ENCODE measurements around the gene NAA25.
"Not testable (repeated sequence)": the region's sequence is repeated elsewhere in the genome, so short reads cannot be mapped to it uniquely, and the experiment has no call there.

Gene NAA25

DNA sequence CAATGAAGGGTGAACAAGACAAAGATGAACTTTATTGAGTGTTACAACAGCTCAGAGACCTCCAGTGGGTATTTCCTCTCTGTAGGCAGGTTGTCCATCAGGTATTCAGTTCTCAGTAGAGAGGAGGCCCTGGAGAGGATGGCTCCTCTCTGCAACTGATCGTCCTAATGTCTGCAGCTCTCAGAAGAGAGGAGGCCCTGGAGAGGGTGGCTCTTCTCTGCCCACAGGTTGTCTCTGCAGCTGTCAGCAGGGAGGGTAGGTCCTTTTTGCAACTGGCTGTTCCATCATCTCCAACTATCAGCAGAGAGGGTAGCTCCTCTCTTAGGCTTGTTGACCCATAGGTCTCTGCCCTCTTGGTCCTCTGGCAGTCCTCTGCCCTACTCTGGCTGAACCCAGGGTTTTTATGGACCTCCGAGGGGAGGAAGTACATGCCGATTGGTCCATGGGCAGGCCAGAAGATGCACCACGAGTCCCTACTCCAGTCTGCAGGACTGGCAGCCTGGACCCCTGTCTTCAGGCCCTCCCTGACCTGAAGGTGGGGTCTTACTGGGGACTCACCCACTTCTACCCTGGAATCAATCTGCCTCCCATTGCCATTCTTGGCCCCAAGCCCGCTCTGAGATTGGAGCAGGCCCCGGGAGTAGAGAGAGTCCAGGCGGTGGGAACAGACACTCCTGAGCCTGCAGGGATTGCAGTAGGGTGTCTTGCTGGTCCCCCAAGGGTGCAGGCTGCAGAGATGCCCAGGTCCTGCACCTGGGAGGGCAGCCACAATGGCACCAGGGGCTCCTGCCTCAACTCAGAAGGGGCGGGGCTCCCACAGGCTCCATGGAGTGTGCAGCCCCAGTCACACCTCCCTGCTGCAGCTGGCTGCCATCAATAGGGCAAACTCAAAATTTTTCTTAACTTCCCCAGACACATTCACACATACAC is 97.9 kb downstream of the NAA25 start:
- no peak for DNase-seq

DNA sequence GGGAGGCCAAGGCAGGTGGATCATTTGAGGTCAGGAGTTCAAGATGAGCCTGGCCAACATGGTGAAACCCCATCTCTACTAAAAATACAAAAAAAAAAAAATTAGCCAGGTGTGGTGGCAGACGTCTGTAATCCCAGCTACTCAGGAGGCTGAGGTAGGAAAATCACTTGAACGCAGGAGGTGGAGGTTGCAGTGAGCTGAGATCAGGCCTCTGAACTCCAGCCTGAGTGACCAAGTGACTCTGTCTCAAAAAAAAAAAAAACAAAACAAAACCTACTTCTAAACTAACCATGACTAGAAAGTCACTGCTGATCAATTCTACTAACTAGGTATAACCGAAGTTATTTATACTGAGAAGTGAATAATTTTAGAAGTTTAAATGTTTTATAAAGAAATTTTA is 99.0 kb downstream of the NAA25 start:
- not testable (repeated sequence) for DNase-seq

DNA sequence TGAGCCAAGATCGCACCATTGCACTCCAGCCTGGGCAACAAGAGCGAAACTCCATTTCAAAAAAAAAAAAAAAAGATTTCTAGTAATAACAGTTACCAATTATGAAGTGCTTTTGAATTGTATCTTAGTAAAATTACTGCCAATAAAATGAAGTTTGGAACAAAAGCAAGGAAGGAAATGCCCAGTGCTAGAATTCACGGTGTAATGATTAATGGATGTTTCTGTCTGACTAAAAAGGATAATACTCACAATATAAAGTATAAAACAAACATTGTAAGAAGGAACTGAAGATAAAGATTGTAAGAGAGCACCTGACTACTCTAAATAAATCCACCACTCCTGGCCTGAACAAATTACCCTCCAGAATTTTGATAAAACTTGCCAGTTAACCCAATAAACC is 99.7 kb downstream of the NAA25 start:
- DNase-seq: no peak

DNA sequence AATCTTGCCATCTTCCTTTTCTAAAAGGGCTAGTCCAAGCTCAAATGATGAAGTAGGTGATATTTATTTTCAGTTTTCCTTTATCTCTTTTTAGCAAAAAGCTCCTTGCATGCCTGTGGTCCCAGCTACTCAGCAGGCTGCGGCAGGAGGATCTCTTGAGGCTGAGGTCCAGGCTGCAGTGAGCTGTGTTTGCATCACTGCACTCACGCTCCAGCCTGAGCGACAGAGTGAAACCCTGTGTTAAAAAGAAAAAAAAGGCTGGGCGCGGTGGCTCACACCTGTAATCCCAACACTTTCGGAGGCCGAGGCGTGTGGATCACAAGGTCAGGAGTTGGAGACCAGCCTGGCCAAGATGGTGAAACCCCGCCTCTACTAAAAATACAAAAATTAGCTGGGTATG is 100.6 kb downstream of the NAA25 start:
- DNase-seq: no peak

DNA sequence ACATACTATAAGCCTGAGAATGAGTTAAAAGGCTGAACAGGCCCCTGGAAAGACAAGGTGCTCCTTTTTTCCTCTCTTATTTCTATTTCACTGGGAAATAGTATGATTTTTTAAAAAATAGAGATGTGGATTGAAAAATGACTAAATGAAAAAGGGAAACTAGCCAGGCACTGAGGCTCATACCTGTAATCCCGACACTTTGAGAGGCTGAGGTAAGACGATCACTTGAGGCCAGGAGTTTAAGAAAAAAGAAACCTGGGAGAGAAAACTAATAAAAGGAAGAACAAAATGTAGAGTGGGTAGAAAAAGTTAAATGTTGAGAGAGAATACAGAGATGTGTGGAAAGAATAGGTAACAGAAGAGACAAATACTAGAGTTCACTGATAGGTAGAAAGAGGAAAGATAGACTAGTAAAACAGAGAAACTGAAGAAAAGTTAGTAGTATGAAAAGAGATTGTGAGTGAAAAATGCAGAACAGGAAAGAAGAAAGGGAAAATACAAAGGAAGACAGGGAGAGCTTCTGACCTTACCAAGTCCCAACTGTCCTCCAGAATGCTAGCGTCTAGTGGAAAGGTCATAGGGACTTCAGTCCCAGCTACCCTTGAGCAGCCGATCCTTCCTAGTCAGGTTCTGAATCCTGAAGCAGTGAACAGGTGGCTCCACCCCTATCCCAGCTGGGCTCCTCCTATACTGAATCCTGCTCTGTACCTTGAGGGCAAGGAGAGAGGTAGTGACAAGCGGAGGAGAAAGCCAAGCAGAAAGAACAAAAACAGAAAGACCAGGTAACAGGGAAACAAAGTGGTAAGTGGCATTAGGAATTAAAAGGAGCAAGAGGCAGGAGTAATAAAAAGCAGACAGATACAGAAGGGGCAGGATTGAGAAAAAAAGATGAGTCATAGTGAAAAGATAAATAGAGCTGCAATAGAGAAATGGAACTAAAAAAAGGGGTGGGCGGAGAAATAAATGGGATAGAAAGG is 102.9 kb downstream of the NAA25 start:
- DNase-seq: no peak

DNA sequence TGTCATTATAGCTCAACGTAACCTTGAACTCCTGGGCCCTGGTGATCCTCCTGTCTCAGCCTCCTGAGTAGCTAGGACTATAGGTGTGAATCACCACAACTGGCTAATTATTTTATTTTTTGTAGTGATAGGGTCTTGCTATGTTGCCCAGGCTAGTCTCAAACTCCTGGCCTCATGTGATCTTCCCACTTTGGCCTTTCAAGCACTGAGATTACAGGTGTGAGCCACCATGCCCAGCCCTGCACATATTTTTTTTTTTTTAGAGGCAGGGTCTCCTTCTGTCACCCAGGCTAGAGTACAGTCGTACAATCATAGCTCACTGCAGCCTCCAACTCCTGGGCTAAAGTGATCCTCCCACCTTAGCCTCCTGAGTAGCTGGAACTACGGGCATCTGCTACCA is 104.5 kb downstream of the NAA25 start:
- DNase-seq: no peak

DNA sequence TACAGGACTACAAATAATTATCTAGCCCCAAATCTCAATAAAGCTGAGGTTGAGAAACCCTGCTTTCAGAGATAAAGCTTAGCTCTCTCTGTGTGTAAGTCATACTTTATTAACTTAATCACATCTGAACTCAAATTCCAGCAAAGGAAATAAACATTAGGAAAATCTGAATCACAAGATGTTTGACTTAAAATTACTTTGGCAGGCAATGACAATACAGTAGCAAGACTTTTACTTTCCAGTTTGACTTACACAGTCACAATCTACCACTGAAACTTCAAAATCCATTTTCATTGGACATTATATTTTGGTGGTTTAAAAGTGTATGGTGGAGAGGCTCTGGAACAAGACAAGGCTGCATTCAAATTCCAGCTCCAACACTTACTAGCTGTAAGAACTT is 107.0 kb downstream of the NAA25 start:
- no peak for DNase-seq

DNA sequence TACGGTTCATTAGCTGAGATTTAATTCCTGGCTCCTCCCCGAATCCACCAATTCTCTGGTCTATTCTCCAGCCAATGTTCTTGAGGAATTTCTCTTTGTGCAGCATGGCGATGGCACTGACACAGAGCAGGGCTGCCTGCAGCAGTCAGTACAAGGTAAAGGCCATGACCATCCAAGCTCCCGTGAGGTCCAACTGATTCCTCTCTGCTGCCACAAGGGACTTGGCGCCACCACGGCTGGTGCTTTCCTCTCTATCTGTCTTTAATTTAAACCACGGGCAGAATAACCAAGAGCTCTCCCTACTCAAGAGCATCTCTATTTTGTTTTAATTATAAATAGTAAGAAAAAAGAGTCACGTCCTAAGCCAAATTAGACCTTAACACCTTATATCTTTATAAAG is 107.8 kb downstream of the NAA25 start:
- DNase-seq: no peak

DNA sequence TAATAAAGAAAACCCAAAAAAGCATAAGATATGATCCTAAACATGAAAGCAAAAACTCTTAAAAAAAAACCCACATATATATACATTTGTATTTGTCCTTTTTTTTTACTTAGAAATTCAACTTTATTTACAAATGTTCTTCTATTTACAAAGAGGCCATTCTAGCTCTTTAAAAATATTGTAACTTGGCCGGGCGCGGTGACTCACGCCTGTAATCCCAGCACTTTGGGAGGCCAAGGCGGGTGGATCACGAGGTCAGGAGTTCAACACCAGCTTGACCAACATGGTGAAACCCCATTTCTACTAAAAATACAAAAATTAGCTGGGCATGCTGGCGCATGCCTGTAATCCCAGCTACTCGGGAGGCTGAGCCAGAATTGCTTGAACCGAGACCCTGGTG is 109.5 kb downstream of the NAA25 start:
- DNase-seq: not testable (repeated sequence)

DNA sequence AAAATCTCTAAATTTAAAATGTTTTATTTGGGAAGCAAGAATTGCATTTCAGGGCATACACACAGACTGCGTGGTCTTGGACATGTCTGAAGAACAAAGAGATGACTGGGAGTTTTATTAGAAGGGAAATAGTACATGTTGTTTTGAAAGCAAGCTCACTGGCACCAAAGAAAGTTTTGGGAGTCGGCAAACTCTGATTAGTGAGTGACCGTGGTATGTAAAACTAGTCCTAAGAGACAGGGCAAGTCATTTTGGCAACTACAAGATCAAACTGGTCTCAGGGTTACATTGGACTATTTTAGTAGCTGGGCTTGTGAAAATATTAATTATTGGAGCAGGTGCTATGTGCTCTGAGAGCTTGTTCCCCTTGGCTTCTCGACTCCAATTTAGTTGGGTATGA is 110.6 kb downstream of the NAA25 start:
- DNase-seq: no peak

DNA sequence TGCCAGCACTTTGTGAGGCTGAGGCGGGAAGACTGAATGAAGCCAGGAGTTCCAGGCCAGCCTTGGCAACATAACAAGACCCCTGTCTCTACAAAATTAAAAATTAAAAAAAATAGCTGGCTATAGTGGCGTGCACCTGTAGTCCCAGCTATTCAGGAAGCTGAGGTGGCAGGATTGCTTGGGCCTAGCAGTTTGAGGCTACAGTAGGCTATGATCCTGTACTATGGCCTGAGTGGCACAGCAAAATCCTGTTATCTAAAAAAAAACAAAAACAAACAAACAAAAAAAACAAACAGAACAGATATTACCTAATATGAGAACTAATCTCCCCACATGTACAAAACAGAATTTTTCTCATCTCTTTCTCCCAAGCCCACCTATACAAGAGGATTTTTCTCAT is 111.3 kb downstream of the NAA25 start:
- DNase-seq: no peak

DNA sequence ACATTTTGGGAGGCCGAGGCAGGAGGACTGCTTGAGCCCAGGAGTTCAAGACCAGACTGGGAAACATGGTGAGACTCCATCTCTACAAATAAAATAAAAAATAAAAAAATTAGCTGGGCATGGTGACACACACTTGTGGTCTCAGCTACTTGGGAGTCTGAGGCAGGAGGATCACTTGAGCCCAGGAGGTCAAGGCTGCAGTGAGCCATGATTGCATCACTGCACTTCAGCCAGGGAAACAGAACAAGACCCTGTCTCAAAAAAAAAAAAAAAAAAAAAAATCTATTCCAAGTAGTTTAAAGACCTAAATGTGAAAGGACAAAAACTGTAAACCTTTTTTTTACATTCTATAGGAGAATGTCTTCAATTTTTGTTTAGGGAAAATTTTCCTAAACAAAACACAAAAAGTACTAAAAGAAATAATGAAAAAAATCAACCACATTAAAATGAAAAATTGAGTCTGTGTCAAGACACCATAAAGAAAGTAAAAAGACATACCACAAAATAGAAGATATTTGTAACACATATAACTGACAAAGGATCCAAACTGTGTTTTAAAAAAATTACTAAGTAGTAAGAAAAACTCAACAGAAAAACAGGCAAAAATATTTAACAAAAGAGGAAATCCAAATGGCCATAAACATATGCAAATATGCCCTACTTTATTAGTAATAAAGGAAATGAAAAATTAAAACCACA is 112.7 kb downstream of the NAA25 start:
- no peak for DNase-seq

DNA sequence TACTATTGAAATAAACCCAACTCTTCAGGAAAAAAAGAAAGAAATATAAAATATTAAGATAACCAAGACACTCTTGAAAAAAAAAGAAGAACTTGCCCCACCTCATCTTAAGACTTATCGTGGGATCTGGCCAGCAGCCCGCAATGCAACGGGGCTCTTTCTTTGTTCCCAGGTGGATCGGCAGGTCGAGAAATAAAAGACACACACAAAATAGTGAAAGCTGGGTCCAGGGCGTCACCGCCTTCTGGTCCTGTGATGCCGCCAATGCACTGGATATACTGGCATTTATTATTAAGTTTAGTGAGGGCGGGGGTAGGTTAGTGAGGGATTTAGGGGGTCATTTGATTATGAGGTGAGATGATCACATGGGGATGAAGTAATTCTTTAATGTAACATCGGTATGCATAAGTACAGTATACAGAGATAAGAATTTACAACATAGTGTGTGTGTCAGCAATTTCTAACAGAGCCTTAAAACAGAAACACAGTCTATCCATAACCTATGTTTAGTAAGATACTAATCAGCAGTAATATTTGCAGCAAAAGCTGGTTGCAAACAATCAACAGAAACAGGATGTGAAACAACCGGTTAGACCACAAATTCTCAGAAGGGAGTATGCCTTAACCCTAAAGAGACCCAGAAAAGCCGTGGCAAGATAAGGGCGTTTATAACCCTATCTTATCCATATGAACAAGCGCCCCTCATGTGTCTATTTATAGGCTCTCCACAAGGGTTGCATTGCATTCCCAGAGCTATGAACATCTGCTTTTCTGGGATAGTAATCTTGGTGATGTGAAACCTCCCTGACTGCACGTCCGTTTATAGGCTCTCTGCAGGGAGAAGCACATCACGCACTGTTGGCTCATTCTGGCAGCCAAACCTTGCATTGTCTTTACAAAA is 114.1 kb downstream of the NAA25 start:
- DNase-seq: not testable (repeated sequence)

DNA sequence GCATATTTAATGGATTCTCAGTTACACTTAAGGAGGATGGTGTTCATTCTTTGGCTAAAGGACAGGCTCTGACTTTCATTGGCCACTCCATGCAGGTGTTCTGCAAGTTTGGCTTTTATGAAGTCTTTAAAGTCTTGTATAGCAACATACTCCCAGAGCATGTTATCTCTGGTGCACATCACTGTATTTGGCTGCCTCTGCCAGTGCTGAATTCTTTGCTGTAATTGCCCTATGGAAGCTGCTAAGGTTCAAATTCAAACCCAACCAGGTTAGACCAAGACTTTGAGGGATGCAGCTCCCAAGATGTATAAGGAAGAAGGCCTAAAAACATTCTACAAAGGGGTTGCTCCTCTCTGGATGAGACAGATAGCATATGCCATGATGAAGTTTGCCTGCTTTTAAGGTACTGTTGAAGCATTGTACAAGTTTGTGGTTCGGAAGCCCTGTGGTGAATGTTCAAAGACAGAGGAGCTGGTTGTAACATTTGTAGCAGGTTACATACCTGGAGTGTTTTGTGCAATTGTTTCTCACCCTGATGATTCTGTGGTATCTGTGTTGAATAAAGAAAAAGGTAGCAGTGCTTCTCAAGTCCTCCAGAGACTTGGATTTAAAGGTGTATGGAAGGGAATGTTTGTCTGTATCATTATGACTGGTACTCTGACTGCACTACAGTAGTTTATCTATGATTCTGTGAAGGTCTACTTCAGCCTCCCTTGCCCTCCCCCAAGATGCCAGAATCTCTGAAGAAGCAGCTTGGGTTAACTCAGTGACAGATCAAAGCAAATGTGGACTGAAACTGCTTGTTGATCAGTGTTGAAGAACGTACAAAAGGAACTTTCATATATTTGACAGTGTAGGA is 115.1 kb downstream of the NAA25 start:
- no peak for DNase-seq

DNA sequence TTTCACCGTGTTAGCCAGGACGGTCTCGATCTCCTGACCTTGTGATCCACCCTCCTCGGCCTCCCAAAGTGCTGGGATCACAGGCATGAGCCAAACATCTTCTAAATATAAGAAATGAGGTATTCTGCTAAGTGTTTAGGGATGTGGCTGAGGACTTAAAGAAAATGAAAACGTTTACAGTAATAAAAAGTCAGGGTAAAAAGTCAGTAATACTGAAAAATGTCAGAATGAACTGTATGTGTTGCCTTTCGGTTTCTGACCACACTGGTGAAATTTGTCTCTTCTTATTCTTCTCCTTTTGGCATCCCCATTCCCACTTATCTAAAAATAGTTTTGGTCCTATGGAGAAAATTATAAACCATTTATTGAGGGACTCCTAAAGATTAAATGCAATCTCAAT is 116.1 kb downstream of the NAA25 start:
- DNase-seq: no peak

DNA sequence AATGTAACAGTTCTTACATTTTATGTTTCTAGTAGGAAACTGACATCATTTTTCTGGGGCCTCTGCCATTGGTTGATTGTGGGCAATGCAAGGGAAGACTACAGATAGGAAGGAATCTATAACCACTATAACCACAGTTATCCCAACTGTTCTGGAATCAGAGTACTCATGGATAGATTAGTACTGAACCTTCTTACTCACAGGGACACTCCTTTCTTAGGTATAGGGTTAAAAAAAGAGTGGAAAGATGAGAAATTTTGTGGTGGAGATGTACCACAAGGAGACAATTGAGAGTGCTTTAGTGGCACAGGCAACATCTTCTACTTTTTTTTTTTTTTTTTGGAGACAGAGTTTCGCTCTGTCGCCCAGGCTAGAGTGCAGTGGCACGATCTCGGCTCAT is 116.6 kb downstream of the NAA25 start:
- DNase-seq: no peak

DNA sequence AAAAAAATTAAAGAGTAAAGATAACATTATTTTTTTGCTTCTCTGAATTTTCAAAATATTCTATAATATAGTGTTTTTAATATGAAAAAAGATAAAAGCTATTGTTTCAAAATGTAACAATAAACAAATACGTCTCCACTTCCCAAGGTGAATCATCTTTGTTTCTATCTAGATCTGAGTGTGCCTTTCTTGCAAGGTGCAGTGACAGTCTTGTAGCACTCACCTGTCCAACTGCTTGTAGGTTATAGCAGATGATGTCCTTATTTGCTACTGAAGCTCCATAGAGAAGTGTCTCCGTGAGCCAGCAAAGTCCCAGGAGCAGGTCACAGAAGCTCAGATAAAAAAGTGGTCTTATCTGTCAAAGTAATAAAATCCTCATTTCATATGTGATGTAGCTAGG is 117.0 kb downstream of the NAA25 start:
- no peak for DNase-seq

DNA sequence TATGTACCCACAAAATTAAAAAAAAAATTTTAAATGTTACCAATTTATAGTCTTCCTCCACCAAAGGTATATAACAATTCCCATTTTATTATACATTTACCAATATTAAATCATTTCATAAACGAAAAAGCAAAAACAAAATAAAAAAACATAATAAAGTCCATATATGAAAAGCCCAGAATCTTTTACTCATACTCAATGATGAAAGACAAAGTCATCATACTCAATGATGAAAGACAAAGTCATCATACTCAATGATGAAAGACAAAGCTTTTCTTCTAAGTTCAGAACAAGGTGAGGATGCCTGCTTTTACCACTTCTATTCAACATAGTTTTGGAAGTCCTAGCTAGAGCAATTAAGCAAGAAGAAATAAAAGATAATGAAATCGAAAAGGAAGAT is 123.8 kb downstream of the NAA25 start:
- DNase-seq: no peak

DNA sequence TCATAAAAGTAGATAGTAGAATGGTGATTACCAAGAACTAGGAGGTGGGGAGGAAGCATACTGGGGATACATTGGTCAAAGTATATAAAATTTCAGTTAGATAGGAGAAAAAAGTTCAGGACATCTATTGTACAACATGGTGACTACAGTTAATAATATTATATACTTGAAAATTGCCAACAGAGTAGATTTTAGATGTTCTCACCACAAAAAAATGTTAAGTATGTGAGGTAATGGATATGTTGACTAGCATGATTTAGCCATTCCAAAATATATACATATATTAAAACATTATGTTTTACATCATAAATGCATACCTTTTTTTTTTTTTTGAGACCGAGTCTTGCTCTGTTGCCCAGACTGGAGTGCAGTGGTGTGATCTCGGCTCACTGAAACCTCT is 126.6 kb downstream of the NAA25 start:
- no peak for DNase-seq

DNA sequence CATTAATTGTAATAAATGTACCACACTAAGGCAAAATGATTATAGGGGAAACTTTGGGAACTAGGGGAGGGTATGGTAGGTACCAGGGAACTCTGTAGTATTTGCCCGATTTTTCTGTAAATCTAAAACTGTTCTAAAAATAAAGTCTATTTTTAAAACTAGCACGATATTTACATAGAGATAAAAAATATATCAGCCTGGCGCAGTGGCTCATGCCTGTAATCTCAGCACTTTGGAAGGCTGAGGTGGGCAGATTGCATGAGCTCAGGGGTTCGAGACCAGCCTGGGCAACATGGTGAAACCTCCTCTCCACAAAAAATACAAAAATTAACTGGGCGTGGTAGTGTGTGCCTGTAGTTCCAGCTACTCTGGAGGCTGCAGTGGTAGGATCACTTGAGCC is 128.0 kb downstream of the NAA25 start:
- DNase-seq: no peak

Data from hypothalamus (tissue), 51 donors.